Measurements from ENCODE around the gene FCMR.

- TF ChIP-seq CTCF (IDR thresholded peaks at IDR 0.05) = no peak
- TF ChIP-seq POLR2A (IDR thresholded peaks at IDR 0.05) = no peak
These were observed 4.5 kb upstream of the FCMR start for GRCh38 chr1:206926286-206926685.
